MCF 10A (cell line): ENCODE results near the gene PTPRK. TPM values are rescaled to one million over a fixed set of nuclear protein-coding genes. Genes with fewer than 3 reads are reported as not detected.

Experiments
- BruUV-seq: library from RNA; stranded (reverse); fragments of 400-500 nt; replicated peaks from 2 replicates; lab custom pipeline; 2021; lab: Mats Ljungman, UMichigan
- CTCF ChIA-PET: fragments of 300-600 bp; sonication (Branson Sonifier 250); formaldehyde crosslinking; extraction: SDS; loops from one replicate; lab custom pipeline; 2021; ENCODE audit warnings: antibody characterized with exemption, inconsistent platforms; lab: Yijun Ruan, JAX
- POLR2A ChIA-PET: fragments of 300-600, 350-650 bp; sonication (Branson Sonifier 250); formaldehyde crosslinking; extraction: SDS; loops from one replicate; lab custom pipeline; 2020; ENCODE audit warnings: antibody characterized with exemption, inconsistent platforms; lab: Yijun Ruan, JAX
- DNase-seq: peaks from one replicate; pipeline ENCODE4 v3.0.0-alpha.2; 2018; ENCODE audit not compliant: unreplicated experiment
- H3K27ac Mint-ChIP-seq: one replicate; pipeline ENCODE4 v1.8.0; 2022; ENCODE audit warnings: mild to moderate bottlenecking, low read depth, mixed read lengths; ENCODE audit not compliant: unreplicated experiment
- H3K27me3 Mint-ChIP-seq: one replicate; pipeline ENCODE4 v1.8.0; 2022; ENCODE audit warnings: mixed read lengths; ENCODE audit not compliant: insufficient read depth, unreplicated experiment
- H3K36me3 Mint-ChIP-seq: one replicate; pipeline ENCODE4 v1.8.0; 2022; ENCODE audit warnings: mild to moderate bottlenecking, moderate library complexity, mixed read lengths; ENCODE audit not compliant: insufficient read depth, unreplicated experiment
- H3K4me1 Mint-ChIP-seq: one replicate; pipeline ENCODE4 v1.8.0; 2022; ENCODE audit warnings: mixed read lengths; ENCODE audit not compliant: insufficient read depth, unreplicated experiment
- H3K4me3 Mint-ChIP-seq: one replicate; pipeline ENCODE4 v1.8.0; 2022; ENCODE audit warnings: mild to moderate bottlenecking, moderate library complexity, mixed read lengths; ENCODE audit not compliant: unreplicated experiment
- H3K9me3 Mint-ChIP-seq: one replicate; pipeline ENCODE4 v1.8.0; 2022; ENCODE audit warnings: mixed read lengths; ENCODE audit not compliant: unreplicated experiment
- CTCF ChIP-seq: fragments of 200-600 bp; IDR thresholded peaks from one replicate; pipeline ENCODE4 v1.8.0; 2022; ENCODE audit warnings: antibody characterized with exemption, mild to moderate bottlenecking; ENCODE audit not compliant: unreplicated experiment
- intact Hi-C: fragments of 100-400 bp; cut with micrococcal nuclease; formaldehyde crosslinking; loops from 2 replicates; pipeline ENCODE4 v1.14.1; 2022
- total RNA-seq: library from RNA; stranded (reverse); gene quantifications from 2 replicates; pipeline ENCODE4 v1.2.3, GENCODE V29; 2022

Gene PTPRK
- total RNA-seq, 1 experiment from 2014 or later = 50.2 TPM

DNA sequence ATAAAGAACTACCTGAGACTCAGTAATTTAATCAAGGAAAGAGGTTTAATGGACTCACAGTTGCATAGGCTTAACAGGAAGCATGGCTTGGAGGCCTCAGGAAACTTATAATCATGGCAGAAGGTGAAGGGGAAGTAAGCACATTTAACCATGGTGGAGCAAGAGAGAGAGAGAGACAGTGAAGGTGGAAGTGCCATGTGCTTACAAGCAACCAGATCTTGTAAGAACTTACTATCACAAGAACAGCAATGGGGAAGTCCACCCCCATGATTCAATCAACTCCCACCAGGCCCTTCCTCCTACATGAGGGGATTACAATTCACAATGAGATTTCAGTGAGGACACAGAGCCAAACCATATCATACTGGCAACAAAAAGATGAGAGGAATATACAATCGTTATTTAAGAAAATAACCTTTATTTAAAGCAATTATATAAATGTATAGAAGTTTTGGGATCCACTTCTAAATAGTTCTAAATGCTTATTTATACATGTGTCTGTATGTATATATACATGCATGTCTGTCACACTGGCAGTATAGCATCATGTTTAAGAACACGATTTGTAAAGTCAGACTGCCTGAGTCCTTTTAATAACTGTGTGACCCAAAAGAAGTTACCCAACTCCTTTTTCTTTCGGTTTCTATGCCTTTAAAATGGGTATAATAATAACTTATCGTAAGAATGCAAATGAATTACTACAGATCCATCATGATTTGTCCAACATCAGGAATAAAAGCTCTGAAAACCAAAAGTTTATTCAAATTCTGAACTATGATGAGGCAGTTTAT, 363.9 kb downstream of the PTPRK start:
- no peak overlapping the region for H3K4me3 Mint-ChIP-seq
- no peaks in the 10 kb centered on the region for H3K9me3 Mint-ChIP-seq
- no peak for TF ChIP-seq CTCF
- H3K27me3 Mint-ChIP-seq = no peaks in the 10 kb centered on the region
- no TSS peak for BruUV-seq
- intact Hi-C loops = no loop called here
- H3K4me1 Mint-ChIP-seq = no peaks in the 10 kb centered on the region
- DNase-seq = no peak
- peaks cover 12% of the 10 kb centered on the region for H3K36me3 Mint-ChIP-seq
- ChIA-PET POLR2A (interaction anchor here (0.6 to 1.3 kb wide), 3 partner anchors 74 to 1419 kb away, joined by 3 to 6 read pairs (median 3); no protein-coding TSS in a partner anchor), CTCF (no interaction called here)
- no peak overlapping the region for H3K27ac Mint-ChIP-seq

DNA sequence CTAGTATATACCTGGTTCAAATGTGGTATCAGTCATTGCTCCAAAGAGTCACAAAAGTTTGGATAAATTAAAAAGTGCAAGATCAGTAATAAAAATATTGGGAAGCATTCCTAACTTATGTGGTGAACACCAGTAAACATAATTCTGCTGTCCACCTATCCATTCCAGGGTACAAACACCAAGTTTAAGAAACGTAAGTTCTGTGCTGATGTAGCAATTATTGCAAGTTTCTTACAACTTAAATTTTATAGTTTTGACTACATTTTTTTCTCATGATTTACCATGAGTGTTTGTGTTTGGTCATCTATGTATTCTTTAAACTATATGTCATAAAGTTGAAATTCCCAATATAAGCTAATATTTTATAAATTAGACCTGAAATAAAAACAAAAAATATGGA, 364.6 kb downstream of the PTPRK start:
- peaks cover 12% of the 10 kb centered on the region for H3K36me3 Mint-ChIP-seq
- POLR2A ChIA-PET = interaction anchor here (1.3 kb wide), 1 partner anchor 361 kb away, joined by 3 read pairs; no protein-coding TSS in a partner anchor
- CTCF ChIA-PET = no interaction called here
- no peak for TF ChIP-seq CTCF
- DNase-seq = no peak
- intact Hi-C loops = no loop called here
- H3K27ac Mint-ChIP-seq = no peak overlapping the region
- H3K27me3 Mint-ChIP-seq = no peaks in the 10 kb centered on the region
- no peaks in the 10 kb centered on the region for H3K9me3 Mint-ChIP-seq
- no TSS peak for BruUV-seq
- no peaks in the 10 kb centered on the region for H3K4me1 Mint-ChIP-seq
- no peak overlapping the region for H3K4me3 Mint-ChIP-seq

DNA sequence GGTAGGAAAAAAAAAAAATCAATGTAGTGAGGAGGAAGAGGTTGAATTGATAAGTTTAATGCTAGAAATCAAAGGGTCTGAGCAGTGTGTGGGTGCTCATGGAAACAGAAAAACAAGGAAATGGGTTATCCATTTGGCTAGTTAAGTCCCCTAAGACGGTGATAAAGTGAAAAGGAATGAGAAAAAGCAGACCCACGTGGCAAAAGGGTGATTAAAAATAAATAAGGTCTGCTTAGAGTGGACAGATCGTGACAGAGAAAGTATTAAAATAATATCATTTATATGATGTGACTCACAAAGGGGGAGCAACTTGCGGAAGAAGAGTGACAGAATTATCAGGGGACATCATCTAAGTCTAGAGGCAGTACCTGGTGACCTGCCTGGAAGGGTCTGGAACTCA, 367.8 kb downstream of the PTPRK start:
- H3K4me1 Mint-ChIP-seq = peaks cover 6% of the 10 kb centered on the region
- H3K27ac Mint-ChIP-seq = no peak overlapping the region
- H3K36me3 Mint-ChIP-seq = peaks cover 12% of the 10 kb centered on the region
- no TSS peak for BruUV-seq
- ChIA-PET CTCF (no interaction called here), POLR2A (no interaction called here)
- no peaks in the 10 kb centered on the region for H3K9me3 Mint-ChIP-seq
- no peaks in the 10 kb centered on the region for H3K27me3 Mint-ChIP-seq
- intact Hi-C loops = no loop called here
- no peak overlapping the region for H3K4me3 Mint-ChIP-seq
- DNase-seq = no peak
- no peak for TF ChIP-seq CTCF

DNA sequence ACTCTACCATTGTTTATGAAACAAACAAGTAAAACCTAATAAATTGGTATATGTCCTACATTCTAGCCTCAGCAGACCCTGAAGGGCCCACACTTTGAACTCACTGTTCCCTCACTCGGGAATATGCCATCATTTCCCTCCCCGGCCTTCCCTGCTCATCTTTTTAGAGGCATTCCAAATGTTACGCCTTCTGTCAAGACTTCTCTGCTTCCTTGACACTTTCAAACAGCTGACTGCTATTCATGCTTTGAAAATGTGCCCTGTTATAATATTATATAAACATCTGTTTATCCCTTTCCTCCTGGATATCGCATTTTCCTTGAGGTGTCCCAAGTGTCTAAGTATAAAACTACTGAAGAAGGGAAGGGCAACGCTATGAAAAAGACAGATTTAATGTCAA, 370.0 kb downstream of the PTPRK start:
- no peak overlapping the region for H3K4me3 Mint-ChIP-seq
- H3K27ac Mint-ChIP-seq = no peak overlapping the region
- peaks cover 6% of the 10 kb centered on the region for H3K4me1 Mint-ChIP-seq
- CTCF ChIA-PET = no interaction called here
- no peaks in the 10 kb centered on the region for H3K27me3 Mint-ChIP-seq
- no peak for DNase-seq
- no peaks in the 10 kb centered on the region for H3K9me3 Mint-ChIP-seq
- peaks cover 12% of the 10 kb centered on the region for H3K36me3 Mint-ChIP-seq
- BruUV-seq = no TSS peak
- intact Hi-C loops = no loop called here
- POLR2A ChIA-PET = no interaction called here
- no peak for TF ChIP-seq CTCF
